HL-60 (cell line): Measurements from ENCODE around the gene ANKS1B.

Experiments used
- DNase-seq, 2 experiments: peaks; one replicate each; pipeline ENCODE4 v3.0.0-alpha.2; 2010 to 2020; ENCODE audit warnings: low read depth in 1 of 2, low spot score in 1 of 2
- H3K27ac ChIP-seq: fragments of 250-450 bp; sonication (Bioruptor Pico); replicated peaks from 2 replicates; pipeline ENCODE4 v1.5.1; 2020; ENCODE audit warnings: mild to moderate bottlenecking, moderate library complexity
- H3K27me3 ChIP-seq: fragments of 250-450 bp; sonication (Bioruptor Pico); 2 replicates; pipeline ENCODE4 v1.5.1; 2021; ENCODE audit warnings: mild to moderate bottlenecking, moderate library complexity; ENCODE audit not compliant: insufficient read depth, poor library complexity, severe bottlenecking
- H3K4me3 ChIP-seq: replicated peaks from 2 replicates; pipeline ENCODE4 v1.5.1; 2011; ENCODE audit warnings: mild to moderate bottlenecking, control low read depth, low read length; ENCODE audit not compliant: insufficient read depth
- GABPA ChIP-seq: IDR thresholded peaks from 2 replicates; pipeline ENCODE4 v1.6.1; 2012; ENCODE audit warnings: low read depth
- POLR2AphosphoS5 ChIP-seq: IDR thresholded peaks from 2 replicates; pipeline ENCODE4 v1.6.1; 2012; ENCODE audit warnings: low read depth
- SPI1 ChIP-seq: IDR thresholded peaks from 2 replicates; pipeline ENCODE4 v1.6.1; 2012; ENCODE audit warnings: low read depth, mild to moderate bottlenecking, borderline replicate concordance
- TF ChIP-seq, protein P1 (sequence below): IDR thresholded peaks from 2 replicates; pipeline ENCODE4 v1.6.1; 2012; ENCODE audit warnings: low read depth; ENCODE audit not compliant: insufficient replicate concordance
- TF ChIP-seq, protein P2 (sequence below): IDR thresholded peaks from one replicate; pipeline ENCODE4 v1.5.1; 2011; ENCODE audit warnings: low read length, control low read depth, inconsistent platforms; ENCODE audit not compliant: insufficient read depth

ANKS1B gene

DNA sequence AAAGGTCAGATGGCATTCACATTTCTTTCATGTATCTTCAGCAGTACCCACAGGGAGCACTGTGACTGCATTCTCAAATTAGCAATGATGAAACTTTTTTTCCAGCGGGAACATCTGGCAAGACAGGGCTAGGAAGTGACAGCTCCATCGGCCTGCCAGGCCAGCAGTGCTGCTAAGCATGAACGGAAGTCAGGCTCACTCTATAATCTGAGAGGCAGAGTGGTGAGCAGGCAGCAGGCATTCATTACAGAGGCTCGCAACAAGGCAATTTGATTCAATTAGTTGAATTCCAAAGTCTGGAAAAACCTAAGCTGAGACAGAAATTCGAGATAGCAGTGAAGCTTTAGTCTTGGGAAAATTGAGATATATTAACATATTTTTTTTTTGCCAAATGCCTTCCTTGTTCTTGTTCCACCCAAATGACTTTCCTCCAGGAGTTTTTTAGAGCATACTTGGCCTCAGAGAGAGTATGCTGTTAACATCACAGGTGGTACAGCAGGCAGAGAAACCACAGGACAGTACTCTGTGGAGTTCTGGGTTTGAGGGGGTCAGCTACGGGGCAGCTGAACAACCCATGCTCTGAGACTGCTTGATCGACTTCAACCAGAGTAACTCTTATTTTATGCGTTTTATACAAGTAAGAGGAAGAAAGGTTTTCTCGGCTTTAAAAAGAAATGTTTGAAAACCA lies 924.8 kb downstream of the ANKS1B start:
- H3K27me3 ChIP-seq: no peaks in the 10 kb centered on the region
- TF ChIP-seq SPI1: no peak
- TF ChIP-seq POLR2AphosphoS5: no peak
- TF ChIP-seq, protein P1, sequence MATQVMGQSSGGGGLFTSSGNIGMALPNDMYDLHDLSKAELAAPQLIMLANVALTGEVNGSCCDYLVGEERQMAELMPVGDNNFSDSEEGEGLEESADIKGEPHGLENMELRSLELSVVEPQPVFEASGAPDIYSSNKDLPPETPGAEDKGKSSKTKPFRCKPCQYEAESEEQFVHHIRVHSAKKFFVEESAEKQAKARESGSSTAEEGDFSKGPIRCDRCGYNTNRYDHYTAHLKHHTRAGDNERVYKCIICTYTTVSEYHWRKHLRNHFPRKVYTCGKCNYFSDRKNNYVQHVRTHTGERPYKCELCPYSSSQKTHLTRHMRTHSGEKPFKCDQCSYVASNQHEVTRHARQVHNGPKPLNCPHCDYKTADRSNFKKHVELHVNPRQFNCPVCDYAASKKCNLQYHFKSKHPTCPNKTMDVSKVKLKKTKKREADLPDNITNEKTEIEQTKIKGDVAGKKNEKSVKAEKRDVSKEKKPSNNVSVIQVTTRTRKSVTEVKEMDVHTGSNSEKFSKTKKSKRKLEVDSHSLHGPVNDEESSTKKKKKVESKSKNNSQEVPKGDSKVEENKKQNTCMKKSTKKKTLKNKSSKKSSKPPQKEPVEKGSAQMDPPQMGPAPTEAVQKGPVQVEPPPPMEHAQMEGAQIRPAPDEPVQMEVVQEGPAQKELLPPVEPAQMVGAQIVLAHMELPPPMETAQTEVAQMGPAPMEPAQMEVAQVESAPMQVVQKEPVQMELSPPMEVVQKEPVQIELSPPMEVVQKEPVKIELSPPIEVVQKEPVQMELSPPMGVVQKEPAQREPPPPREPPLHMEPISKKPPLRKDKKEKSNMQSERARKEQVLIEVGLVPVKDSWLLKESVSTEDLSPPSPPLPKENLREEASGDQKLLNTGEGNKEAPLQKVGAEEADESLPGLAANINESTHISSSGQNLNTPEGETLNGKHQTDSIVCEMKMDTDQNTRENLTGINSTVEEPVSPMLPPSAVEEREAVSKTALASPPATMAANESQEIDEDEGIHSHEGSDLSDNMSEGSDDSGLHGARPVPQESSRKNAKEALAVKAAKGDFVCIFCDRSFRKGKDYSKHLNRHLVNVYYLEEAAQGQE: no peak
- TF ChIP-seq GABPA: no peak
- TF ChIP-seq, protein P2, sequence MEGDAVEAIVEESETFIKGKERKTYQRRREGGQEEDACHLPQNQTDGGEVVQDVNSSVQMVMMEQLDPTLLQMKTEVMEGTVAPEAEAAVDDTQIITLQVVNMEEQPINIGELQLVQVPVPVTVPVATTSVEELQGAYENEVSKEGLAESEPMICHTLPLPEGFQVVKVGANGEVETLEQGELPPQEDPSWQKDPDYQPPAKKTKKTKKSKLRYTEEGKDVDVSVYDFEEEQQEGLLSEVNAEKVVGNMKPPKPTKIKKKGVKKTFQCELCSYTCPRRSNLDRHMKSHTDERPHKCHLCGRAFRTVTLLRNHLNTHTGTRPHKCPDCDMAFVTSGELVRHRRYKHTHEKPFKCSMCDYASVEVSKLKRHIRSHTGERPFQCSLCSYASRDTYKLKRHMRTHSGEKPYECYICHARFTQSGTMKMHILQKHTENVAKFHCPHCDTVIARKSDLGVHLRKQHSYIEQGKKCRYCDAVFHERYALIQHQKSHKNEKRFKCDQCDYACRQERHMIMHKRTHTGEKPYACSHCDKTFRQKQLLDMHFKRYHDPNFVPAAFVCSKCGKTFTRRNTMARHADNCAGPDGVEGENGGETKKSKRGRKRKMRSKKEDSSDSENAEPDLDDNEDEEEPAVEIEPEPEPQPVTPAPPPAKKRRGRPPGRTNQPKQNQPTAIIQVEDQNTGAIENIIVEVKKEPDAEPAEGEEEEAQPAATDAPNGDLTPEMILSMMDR: no peak
- DNase-seq: no peak
- no peak overlapping the region for H3K4me3 ChIP-seq
- H3K27ac ChIP-seq: no peak overlapping the region

DNA sequence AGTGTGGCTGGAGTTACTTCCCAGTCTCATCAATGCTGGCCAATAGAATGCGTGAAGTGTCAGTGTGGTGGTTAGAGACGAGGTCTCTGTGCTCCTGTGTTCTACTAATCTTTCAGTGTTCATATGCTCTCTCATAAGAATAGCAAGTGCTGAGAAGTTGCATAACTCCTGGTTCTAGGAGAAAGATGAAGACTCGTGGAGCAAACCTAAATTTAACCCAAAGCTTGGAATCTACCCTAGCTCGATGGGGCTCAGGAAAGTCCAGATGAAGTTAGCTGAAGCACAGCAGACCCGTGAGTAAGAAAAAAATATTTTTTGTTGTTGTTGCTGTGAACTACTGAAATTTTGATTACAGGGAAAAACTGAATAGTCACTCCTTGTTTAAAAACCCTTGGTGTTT lies 927.1 kb downstream of the ANKS1B start:
- H3K4me3 ChIP-seq: no peak overlapping the region
- DNase-seq: no peak
- no peaks in the 10 kb centered on the region for H3K27me3 ChIP-seq
- no peak overlapping the region for H3K27ac ChIP-seq
- TF ChIP-seq GABPA: no peak
- TF ChIP-seq, protein P1: no peak
- TF ChIP-seq SPI1: no peak
- TF ChIP-seq, protein P2: no peak
- TF ChIP-seq POLR2AphosphoS5: no peak

DNA sequence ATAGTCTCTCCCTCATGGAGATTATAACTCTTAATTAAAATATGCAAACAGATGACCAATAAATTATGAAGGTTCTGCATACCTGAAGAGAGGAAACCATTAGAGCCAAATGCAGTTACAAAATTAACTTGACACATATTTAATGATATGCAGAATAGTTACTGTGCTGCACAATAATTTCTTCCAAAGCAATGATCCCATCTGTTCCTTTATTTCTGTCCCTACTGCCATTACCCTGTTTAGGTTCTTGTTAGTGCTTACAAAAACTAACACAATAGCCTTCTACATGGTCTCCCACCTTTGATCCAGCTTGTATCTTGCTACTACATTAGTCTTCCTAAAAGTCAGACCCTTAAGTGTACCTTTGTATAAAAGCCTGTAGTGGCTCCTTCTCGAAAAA lies 928.5 kb downstream of the ANKS1B start:
- TF ChIP-seq, protein P1: no peak
- TF ChIP-seq, protein P2: no peak
- TF ChIP-seq SPI1 (no peak), GABPA (no peak), POLR2AphosphoS5 (no peak)
- H3K27me3 ChIP-seq: no peaks in the 10 kb centered on the region
- no peak overlapping the region for H3K4me3 ChIP-seq
- DNase-seq: no peak
- no peak overlapping the region for H3K27ac ChIP-seq
